Measurements from ENCODE around the gene SLC39A13. TPM values are rescaled to one million over a fixed set of nuclear protein-coding genes. Genes with fewer than 3 reads are reported as not detected.

Gene SLC39A13
- total and polyA plus RNA-seq, 2 donors from 2014 or later: 80.6 to 93.2 TPM

DNA sequence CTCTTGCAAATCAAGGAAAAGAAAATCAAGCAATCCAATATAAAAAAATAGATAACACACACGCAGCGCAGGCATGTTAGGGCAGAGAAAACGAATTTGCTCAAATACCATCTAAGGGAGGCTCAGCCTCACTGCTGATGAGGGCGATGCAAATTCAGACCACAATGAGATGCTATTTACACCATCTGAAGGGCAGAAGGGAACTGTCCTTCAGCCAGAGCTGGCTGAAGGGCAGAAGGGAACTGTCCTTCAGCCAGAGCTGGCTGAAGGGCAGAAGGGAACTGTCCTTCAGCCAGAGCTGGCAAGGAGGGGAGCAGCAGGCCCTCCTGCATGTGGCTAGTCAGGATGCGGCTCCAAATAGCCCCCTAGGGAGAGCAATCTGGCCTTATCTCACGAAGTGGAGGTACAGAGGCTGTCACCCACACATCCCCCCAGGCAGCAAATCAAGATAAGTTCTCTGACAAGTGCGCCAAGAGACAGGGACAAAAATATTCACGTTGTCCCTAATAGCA lies 7.6 kb upstream of the SLC39A13 start:
- DNase-seq (peak in 1 of 5 donors; percentile 38), FAIRE-seq (no peak)
- H3K4me1 ChIP-seq (ENCODE audit: control insufficient read depth in 2 of 3, insufficient read depth in 2 of 3, low read depth in 1 of 3, low read length in 3 of 3): peaks cover 0 to 7% (median 0%) of the 10 kb centered on the region in 3 donors
- H3K36me3 ChIP-seq (ENCODE audit: control insufficient read depth in 2 of 3, insufficient read depth in 3 of 3, low read length in 3 of 3): no peaks in the 10 kb centered on the region
- no peaks in the 10 kb centered on the region for H3K27me3 ChIP-seq (ENCODE audit: control insufficient read depth, insufficient read depth, low read length)
- intact Hi-C loops (cut with DNase I): no loop called here
- no peak for TF ChIP-seq CTCF (IDR thresholded peaks at IDR 0.05; ENCODE audit: borderline replicate concordance, extremely low read depth, insufficient read depth)
- H3K9ac ChIP-seq (ENCODE audit: low read length in 3 of 3): peak overlapping the region in 2 of 3 donors; percentile 46 to 54
- peak overlapping the region; percentile 30 to 82 for H3K27ac ChIP-seq (ENCODE audit: low read depth in 2 of 2, low read length in 2 of 2)
- peak overlapping the region in 2 of 3 donors; percentile 45 to 52 for H3K4me3 ChIP-seq (ENCODE audit: low read length in 3 of 3)
- H3K9me3 ChIP-seq (ENCODE audit: control insufficient read depth in 2 of 3, insufficient read depth in 1 of 3, low read length in 3 of 3): no peaks in the 10 kb centered on the region

DNA sequence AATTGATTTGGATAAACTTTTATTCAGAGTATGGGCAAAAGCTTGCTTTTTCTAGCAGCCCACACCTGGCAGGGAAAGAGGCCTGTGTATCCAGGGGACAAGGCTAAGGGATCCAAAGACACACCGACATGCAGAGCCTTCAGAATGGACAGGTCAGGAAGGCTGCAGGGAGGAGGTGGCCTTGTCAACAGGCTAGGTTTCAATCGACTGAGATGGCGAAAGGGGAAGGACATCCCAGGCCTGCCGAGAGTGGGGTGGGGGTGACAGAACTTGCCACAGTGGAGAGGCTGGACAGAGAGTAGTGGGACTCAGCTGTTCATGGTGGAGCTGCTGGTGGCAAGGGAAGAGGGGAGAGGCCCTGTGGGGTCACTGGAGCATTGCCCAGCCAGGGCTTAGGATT lies 5.3 kb upstream of the SLC39A13 start:
- no peaks in the 10 kb centered on the region for H3K9me3 ChIP-seq (ENCODE audit: control insufficient read depth in 2 of 3, insufficient read depth in 1 of 3, low read length in 3 of 3)
- no peak for FAIRE-seq
- intact Hi-C loops (cut with DNase I): no loop called here

GRCh38 chr11:47403571-47403970 lies 4.8 kb upstream of the SLC39A13 start:
- no peak for DNase-seq
- no peak overlapping the region for H3K27ac ChIP-seq (ENCODE audit: low read depth in 2 of 2, low read length in 2 of 2)
- intact Hi-C loops (cut with DNase I): no loop called here
- H3K4me1 ChIP-seq (ENCODE audit: control insufficient read depth in 2 of 3, insufficient read depth in 2 of 3, low read depth in 1 of 3, low read length in 3 of 3): peaks cover 5 to 16% (median 7%) of the 10 kb centered on the region in 3 donors
- TF ChIP-seq CTCF (IDR thresholded peaks at IDR 0.05; ENCODE audit: borderline replicate concordance, extremely low read depth, insufficient read depth): no peak
- H3K4me3 ChIP-seq (ENCODE audit: low read length in 3 of 3): no peak overlapping the region
- H3K27me3 ChIP-seq (ENCODE audit: control insufficient read depth, insufficient read depth, low read length): no peaks in the 10 kb centered on the region
- H3K36me3 ChIP-seq (ENCODE audit: control insufficient read depth in 2 of 3, insufficient read depth in 3 of 3, low read length in 3 of 3): no peaks in the 10 kb centered on the region
- H3K9ac ChIP-seq (ENCODE audit: low read length in 3 of 3): no peak overlapping the region
- FAIRE-seq: no peak
- H3K9me3 ChIP-seq (ENCODE audit: control insufficient read depth in 2 of 3, insufficient read depth in 1 of 3, low read length in 3 of 3): no peaks in the 10 kb centered on the region

More for the DNA sequence above, 5.3 kb upstream of the SLC39A13 start:
- Histone ChIP-seq H3K4me1 (ENCODE audit: control insufficient read depth in 2 of 3, insufficient read depth in 2 of 3, low read depth in 1 of 3, low read length in 3 of 3) (peaks cover 5 to 16% (median 7%) of the 10 kb centered on the region in 3 donors), H3K27ac (ENCODE audit: low read depth in 2 of 2, low read length in 2 of 2) (no peak overlapping the region), H3K36me3 (ENCODE audit: control insufficient read depth in 2 of 3, insufficient read depth in 3 of 3, low read length in 3 of 3) (no peaks in the 10 kb centered on the region), H3K9ac (ENCODE audit: low read length in 3 of 3) (no peak overlapping the region), H3K4me3 (ENCODE audit: low read length in 3 of 3) (no peak overlapping the region), H3K27me3 (ENCODE audit: control insufficient read depth, insufficient read depth, low read length) (no peaks in the 10 kb centered on the region)
- peak in 1 of 5 donors; percentile 32 for DNase-seq
- no peak for TF ChIP-seq CTCF (IDR thresholded peaks at IDR 0.05; ENCODE audit: borderline replicate concordance, extremely low read depth, insufficient read depth)

All from kidney (tissue), 14 donors.